Measurements from ENCODE around the gene ABLIM3. TPM values are rescaled to one million over a fixed set of nuclear protein-coding genes. Genes with fewer than 3 reads are reported as not detected.

The ABLIM3 gene
- total RNA-seq, 2 experiments from 2014 or later: not detected

DNA sequence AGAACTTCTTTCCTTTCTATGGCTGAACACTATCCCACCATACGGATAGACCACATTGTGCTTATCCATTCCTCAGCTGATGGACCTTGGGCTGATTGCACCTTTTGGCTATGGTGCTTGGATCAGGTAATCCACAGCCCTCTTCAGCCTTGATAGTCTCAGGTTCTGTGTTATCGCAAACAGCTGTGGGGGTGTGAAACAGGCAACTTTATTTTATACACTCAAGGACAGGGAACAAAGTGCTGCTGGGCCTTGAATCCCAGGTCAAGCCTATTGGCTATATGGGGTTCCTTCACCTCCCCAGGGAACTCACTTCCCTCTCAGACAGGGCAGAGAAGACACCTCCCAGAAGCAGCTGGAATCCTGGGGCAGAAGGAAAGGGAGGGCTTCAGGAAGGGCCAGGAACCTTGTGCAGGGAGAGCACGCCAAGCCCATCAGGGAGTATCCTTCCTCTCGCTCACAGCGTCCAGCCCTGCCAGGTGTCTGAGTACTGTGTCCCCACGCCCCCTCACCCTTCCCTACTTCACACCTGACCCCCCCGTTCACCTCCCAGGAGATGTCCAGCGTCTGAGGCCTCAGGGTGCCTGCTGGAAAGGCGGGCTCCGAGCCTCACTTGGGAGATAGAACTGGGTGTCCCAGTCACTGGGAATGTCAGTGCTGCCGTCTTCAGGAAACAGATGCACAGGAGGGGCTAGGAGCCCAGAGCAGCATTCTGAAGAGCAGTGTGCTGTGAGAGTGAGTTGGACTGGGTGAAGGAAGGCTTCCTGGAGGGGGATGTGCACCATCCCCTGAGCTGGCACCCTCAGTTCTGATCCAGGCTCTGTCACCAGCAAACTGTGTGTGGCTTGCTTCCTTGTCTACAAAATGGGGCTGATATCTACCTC, 163.1 kb downstream of the ABLIM3 start:
- intact Hi-C loops (cut with micrococcal nuclease): no loop called here
- Mint-ChIP-seq H3K27ac (no peak overlapping the region), H3K4me3 (no peak overlapping the region), H3K9me3 (no peaks in the 10 kb centered on the region), H3K36me3 (ENCODE audit: low read depth) (no peaks in the 10 kb centered on the region), H3K27me3 (no peaks in the 10 kb centered on the region), H3K4me1 (ENCODE audit: low read depth) (no peaks in the 10 kb centered on the region)
- ATAC-seq (no peak), DNase-seq (no peak)
- TF ChIP-seq, protein P1, sequence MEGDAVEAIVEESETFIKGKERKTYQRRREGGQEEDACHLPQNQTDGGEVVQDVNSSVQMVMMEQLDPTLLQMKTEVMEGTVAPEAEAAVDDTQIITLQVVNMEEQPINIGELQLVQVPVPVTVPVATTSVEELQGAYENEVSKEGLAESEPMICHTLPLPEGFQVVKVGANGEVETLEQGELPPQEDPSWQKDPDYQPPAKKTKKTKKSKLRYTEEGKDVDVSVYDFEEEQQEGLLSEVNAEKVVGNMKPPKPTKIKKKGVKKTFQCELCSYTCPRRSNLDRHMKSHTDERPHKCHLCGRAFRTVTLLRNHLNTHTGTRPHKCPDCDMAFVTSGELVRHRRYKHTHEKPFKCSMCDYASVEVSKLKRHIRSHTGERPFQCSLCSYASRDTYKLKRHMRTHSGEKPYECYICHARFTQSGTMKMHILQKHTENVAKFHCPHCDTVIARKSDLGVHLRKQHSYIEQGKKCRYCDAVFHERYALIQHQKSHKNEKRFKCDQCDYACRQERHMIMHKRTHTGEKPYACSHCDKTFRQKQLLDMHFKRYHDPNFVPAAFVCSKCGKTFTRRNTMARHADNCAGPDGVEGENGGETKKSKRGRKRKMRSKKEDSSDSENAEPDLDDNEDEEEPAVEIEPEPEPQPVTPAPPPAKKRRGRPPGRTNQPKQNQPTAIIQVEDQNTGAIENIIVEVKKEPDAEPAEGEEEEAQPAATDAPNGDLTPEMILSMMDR (IDR thresholded peaks at IDR 0.05): no peak
- CTCF ChIA-PET: interaction anchor here (0.8 kb wide), 1 partner anchor 68 kb away, joined by 3 read pairs; no protein-coding TSS in a partner anchor
- POLR2A ChIA-PET: no interaction called here

DNA sequence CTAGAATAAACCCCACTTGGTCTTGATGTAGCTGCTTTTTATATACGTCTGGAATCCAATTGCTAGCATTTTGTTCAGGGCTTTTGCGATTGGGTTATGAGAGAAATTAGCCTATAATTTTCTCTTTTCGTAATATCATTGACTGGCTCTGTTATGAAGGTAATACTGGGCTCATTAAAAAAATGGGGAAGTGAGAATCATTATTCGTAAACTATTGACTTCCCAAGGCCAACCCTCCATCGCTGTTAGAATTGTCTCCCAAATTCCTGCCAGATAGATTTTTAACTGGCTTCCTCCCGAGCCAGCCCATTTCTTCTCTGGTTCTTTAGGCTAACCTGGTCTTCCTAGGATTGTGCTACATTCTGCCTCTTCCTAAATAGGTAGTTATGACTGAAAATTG, 168.1 kb downstream of the ABLIM3 start:
- ATAC-seq (no peak), DNase-seq (no peak)
- ChIA-PET POLR2A (interaction anchor here (0.9 kb wide), 1 partner anchor 10 kb away, joined by 3 read pairs; no protein-coding TSS in a partner anchor), CTCF (interaction anchor here (1.4 to 3.1 kb wide), 2 partner anchors 62 to 256 kb away, joined by 4 to 11 read pairs; no protein-coding TSS in a partner anchor)
- no peaks in the 10 kb centered on the region for H3K36me3 Mint-ChIP-seq (ENCODE audit: low read depth)
- H3K27ac Mint-ChIP-seq: no peak overlapping the region
- no peaks in the 10 kb centered on the region for H3K27me3 Mint-ChIP-seq
- no peaks in the 10 kb centered on the region for H3K4me1 Mint-ChIP-seq (ENCODE audit: low read depth)
- intact Hi-C loops (cut with micrococcal nuclease): no loop called here
- H3K9me3 Mint-ChIP-seq: no peaks in the 10 kb centered on the region
- TF ChIP-seq, protein P1 (IDR thresholded peaks at IDR 0.05): no peak
- no peak overlapping the region for H3K4me3 Mint-ChIP-seq

Other genes with a start within 250 kb of the ABLIM3 start
- gene SH3TC2, start 78.4 kb upstream of the ABLIM3 start, total RNA-seq: not detected
- gene AFAP1L1, start 130.4 kb downstream of the ABLIM3 start, total RNA-seq: 1 to 10 TPM; 1.3 to 1.6 TPM
- gene GRPEL2, start 204.0 kb downstream of the ABLIM3 start, total RNA-seq: 10 to 100 TPM; 31.0 to 31.1 TPM
- 10 to 100 TPM; 19.7 to 21.2 TPM for gene PCYOX1L, start 216.6 kb downstream of the ABLIM3 start, total RNA-seq
- gene IL17B, start 237.8 kb downstream of the ABLIM3 start, total RNA-seq: not detected